Activated CD4-positive, alpha-beta T cell treated with anti-CD3 and anti-CD28 coated beads, Interleukin-2, amount 50 U/mL, for 48 hours (primary cell): Measurements from ENCODE around the gene GJB3.
"Not testable (repeated sequence)": the region's sequence is repeated elsewhere in the genome, so short reads cannot be mapped to it uniquely, and the experiment has no call there.

Experiments
- DNase-seq, 2 experiments: peaks; one replicate each; pipeline ENCODE4 v3.0.0-alpha.2; 2020

The GJB3 gene

GRCh38 chr1:34781071-34781843, at the start of gene GJB3:
TSS of gene GJB3 (plus strand) at chr1:34781214. CDS start at chr1:34784763, 3,549 bp downstream.
- DNase-seq = peak in 1 of 2 experiments; percentile 20

GRCh38 chr1:34732831-34733230, 48.2 kb upstream of the GJB3 start:
- not testable (repeated sequence) for DNase-seq

GRCh38 chr1:34736692-34737091, 44.3 kb upstream of the GJB3 start:
- no peak for DNase-seq

- not testable (repeated sequence) for DNase-seq
Observed at GRCh38 chr1:34737236-34737635, 43.8 kb upstream of the GJB3 start.

- no peak for DNase-seq
Observed at GRCh38 chr1:34739613-34740012, 41.4 kb upstream of the GJB3 start.

GRCh38 chr1:34740161-34740868, 40.7 kb upstream of the GJB3 start:
- no peak for DNase-seq

- DNase-seq = peak; percentile 86 to 87
Observed at GRCh38 chr1:34742667-34743270, 38.2 kb upstream of the GJB3 start.

- no peak for DNase-seq
Observed at GRCh38 chr1:34743775-34744174, 37.2 kb upstream of the GJB3 start.

GRCh38 chr1:34744851-34745250, 36.2 kb upstream of the GJB3 start:
- no peak for DNase-seq

GRCh38 chr1:34745666-34746065, 35.3 kb upstream of the GJB3 start:
- DNase-seq = no peak

GRCh38 chr1:34746101-34746500, 34.9 kb upstream of the GJB3 start:
- DNase-seq = no peak

- no peak for DNase-seq
Observed at GRCh38 chr1:34746785-34747637, 34.0 kb upstream of the GJB3 start.

- DNase-seq = no peak
Observed at GRCh38 chr1:34747638-34747941, 33.4 kb upstream of the GJB3 start.

- DNase-seq = no peak
Observed at GRCh38 chr1:34749992-34750391, 31.0 kb upstream of the GJB3 start.

- DNase-seq = no peak
Observed at GRCh38 chr1:34750610-34751009, 30.4 kb upstream of the GJB3 start.

- DNase-seq = no peak
Observed at GRCh38 chr1:34753163-34753562, 27.9 kb upstream of the GJB3 start.

GRCh38 chr1:34754964-34755637, 25.9 kb upstream of the GJB3 start, which contains the start of gene GJB5:
TSS of gene GJB5 (plus strand) at chr1:34755047. CDS start at chr1:34757331, 2,284 bp downstream.
- DNase-seq = no peak

- no peak for DNase-seq
Observed at GRCh38 chr1:34755961-34756360, 25.1 kb upstream of the GJB3 start.

- no peak for DNase-seq
Observed at GRCh38 chr1:34757386-34757785, 23.6 kb upstream of the GJB3 start.

- no peak for DNase-seq
Observed at GRCh38 chr1:34758751-34759150, 22.3 kb upstream of the GJB3 start.

GRCh38 chr1:34759503-34760357, 21.3 kb upstream of the GJB3 start, which contains the start of gene GJB4:
TSS of gene GJB4 (plus strand) at chr1:34759740. CDS start at chr1:34761255, 1,515 bp downstream.
- DNase-seq = no peak
